Neural cell (in vitro differentiated cells): ENCODE measurements around the gene CBFA2T3.

Source experiments
- EP300 ChIP-seq: fragments of 450-650 bp; conservative IDR thresholded peaks from 2 replicates; pipeline ENCODE4 v1.6.1; 2014; ENCODE audit warnings: antibody characterized with exemption, mild to moderate bottlenecking, moderate library complexity; ENCODE audit not compliant: poor library complexity, severe bottlenecking
- EZH2 ChIP-seq: fragments of 200-600, 300-800 bp; shearing (Covaris generic), sonication (generic); IDR thresholded peaks from 2 replicates; pipeline ENCODE4 v1.6.1; 2014; ENCODE audit warnings: antibody characterized with exemption, low read length, borderline replicate concordance, mild to moderate bottlenecking; ENCODE audit not compliant: insufficient read depth, poor library complexity, severe bottlenecking
- MXI1 ChIP-seq: fragments of 450-650 bp; conservative IDR thresholded peaks from 2 replicates; pipeline ENCODE4 v1.6.1; 2014; ENCODE audit warnings: antibody characterized with exemption, mild to moderate bottlenecking; ENCODE audit not compliant: poor library complexity, severe bottlenecking
- RAD21 ChIP-seq: fragments of 450-650 bp; conservative IDR thresholded peaks from 2 replicates; pipeline ENCODE4 v1.6.1; 2014; ENCODE audit warnings: antibody characterized with exemption, mild to moderate bottlenecking, moderate library complexity
- REST ChIP-seq: IDR thresholded peaks from 2 replicates; pipeline ENCODE4 v1.6.1; 2012; ENCODE audit warnings: borderline replicate concordance
- TAF1 ChIP-seq: IDR thresholded peaks from 2 replicates; pipeline ENCODE4 v1.6.1; 2012; ENCODE audit warnings: low read depth
- TF ChIP-seq, protein P1 (sequence below): fragments of 450-650 bp; IDR thresholded peaks from 2 replicates; pipeline ENCODE4 v1.5.1; 2014; ENCODE audit warnings: antibody characterized with exemption, mild to moderate bottlenecking, moderate library complexity; ENCODE audit not compliant: poor library complexity, severe bottlenecking

- TF ChIP-seq, protein P1, sequence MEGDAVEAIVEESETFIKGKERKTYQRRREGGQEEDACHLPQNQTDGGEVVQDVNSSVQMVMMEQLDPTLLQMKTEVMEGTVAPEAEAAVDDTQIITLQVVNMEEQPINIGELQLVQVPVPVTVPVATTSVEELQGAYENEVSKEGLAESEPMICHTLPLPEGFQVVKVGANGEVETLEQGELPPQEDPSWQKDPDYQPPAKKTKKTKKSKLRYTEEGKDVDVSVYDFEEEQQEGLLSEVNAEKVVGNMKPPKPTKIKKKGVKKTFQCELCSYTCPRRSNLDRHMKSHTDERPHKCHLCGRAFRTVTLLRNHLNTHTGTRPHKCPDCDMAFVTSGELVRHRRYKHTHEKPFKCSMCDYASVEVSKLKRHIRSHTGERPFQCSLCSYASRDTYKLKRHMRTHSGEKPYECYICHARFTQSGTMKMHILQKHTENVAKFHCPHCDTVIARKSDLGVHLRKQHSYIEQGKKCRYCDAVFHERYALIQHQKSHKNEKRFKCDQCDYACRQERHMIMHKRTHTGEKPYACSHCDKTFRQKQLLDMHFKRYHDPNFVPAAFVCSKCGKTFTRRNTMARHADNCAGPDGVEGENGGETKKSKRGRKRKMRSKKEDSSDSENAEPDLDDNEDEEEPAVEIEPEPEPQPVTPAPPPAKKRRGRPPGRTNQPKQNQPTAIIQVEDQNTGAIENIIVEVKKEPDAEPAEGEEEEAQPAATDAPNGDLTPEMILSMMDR, result no peak
- TF ChIP-seq REST (no peak), RAD21 (no peak), TAF1 (no peak), EZH2 (no peak), EP300 (no peak), MXI1 (no peak)
Observed at GRCh38 chr16:88830783-88831182, 146.2 kb downstream of the CBFA2T3 start.
